Endothelial cell (in vitro differentiated cells): ENCODE measurements around the gene LDLRAD2. TPM values are rescaled to one million over a fixed set of nuclear protein-coding genes. Genes with fewer than 3 reads are reported as not detected.

Source experiments
- DNase-seq: peaks from one replicate; pipeline ENCODE4 v3.0.0; 2021; ENCODE audit warnings: low spot score
- H3K27ac Mint-ChIP-seq: one replicate; pipeline ENCODE4 v1.8.0; 2021; ENCODE audit warnings: mixed read lengths, inconsistent platforms; ENCODE audit not compliant: unreplicated experiment
- H3K27me3 Mint-ChIP-seq: one replicate; pipeline ENCODE4 v1.8.0; 2021; ENCODE audit warnings: mild to moderate bottlenecking, moderate library complexity, mixed read lengths, inconsistent platforms; ENCODE audit not compliant: unreplicated experiment
- H3K36me3 Mint-ChIP-seq: one replicate; pipeline ENCODE4 v1.8.0; 2021; ENCODE audit warnings: mild to moderate bottlenecking, low read depth, mixed read lengths, inconsistent platforms; ENCODE audit not compliant: unreplicated experiment
- H3K4me1 Mint-ChIP-seq: one replicate; pipeline ENCODE4 v1.8.0; 2021; ENCODE audit warnings: mild to moderate bottlenecking, mixed read lengths, inconsistent platforms; ENCODE audit not compliant: unreplicated experiment
- H3K4me3 Mint-ChIP-seq: one replicate; pipeline ENCODE4 v1.8.0; 2021; ENCODE audit warnings: mild to moderate bottlenecking, mixed read lengths, inconsistent platforms; ENCODE audit not compliant: unreplicated experiment
- H3K9me3 Mint-ChIP-seq: one replicate; pipeline ENCODE4 v1.8.0; 2021; ENCODE audit warnings: mixed read lengths, inconsistent platforms; ENCODE audit not compliant: unreplicated experiment
- CTCF ChIP-seq: fragments of 200-600 bp; sonication (generic); IDR thresholded peaks from one replicate; pipeline ENCODE4 v1.5.0; 2021; ENCODE audit warnings: antibody characterized with exemption; ENCODE audit not compliant: unreplicated experiment
- total RNA-seq: library from RNA; stranded (reverse); fragmentation: NEBNext Ultra II Directional; extraction: Animal tissue kit (Norgen Biotek cat#: 25700); gene quantifications from one replicate; pipeline ENCODE4 v1.2.1, GENCODE V29; 2021; ENCODE audit not compliant: unreplicated experiment

Gene LDLRAD2
- total RNA-seq, 1 donor from 2014 or later = 1.3 TPM

- no peaks in the 10 kb centered on the region for H3K9me3 Mint-ChIP-seq
- H3K4me1 Mint-ChIP-seq = peaks cover 3% of the 10 kb centered on the region
- H3K36me3 Mint-ChIP-seq = peaks cover 27% of the 10 kb centered on the region
- H3K27me3 Mint-ChIP-seq = peaks cover 9% of the 10 kb centered on the region
- H3K27ac Mint-ChIP-seq = peak overlapping the region; percentile 67
- no peak for DNase-seq
- TF ChIP-seq CTCF = no peak
- H3K4me3 Mint-ChIP-seq = peak overlapping the region; percentile 82
These were observed 15.1 kb downstream of the LDLRAD2 start for GRCh38 chr1:21827141-21827679.

GRCh38 chr1:21828075-21828474, 16.0 kb downstream of the LDLRAD2 start:
- no peaks in the 10 kb centered on the region for H3K9me3 Mint-ChIP-seq
- peaks cover 3% of the 10 kb centered on the region for H3K4me1 Mint-ChIP-seq
- DNase-seq = no peak
- peaks cover 7% of the 10 kb centered on the region for H3K27me3 Mint-ChIP-seq
- TF ChIP-seq CTCF = no peak
- H3K27ac Mint-ChIP-seq = no peak overlapping the region
- peak overlapping the region; percentile 59 for H3K4me3 Mint-ChIP-seq
- H3K36me3 Mint-ChIP-seq = peaks cover 34% of the 10 kb centered on the region

- Mint-ChIP-seq H3K27ac (peak overlapping the region; percentile 57), H3K9me3 (no peaks in the 10 kb centered on the region), H3K4me3 (peak overlapping the region; percentile 59), H3K36me3 (peaks cover 33% of the 10 kb centered on the region), H3K4me1 (peaks cover 1% of the 10 kb centered on the region), H3K27me3 (peaks cover 8% of the 10 kb centered on the region)
- TF ChIP-seq CTCF = no peak
- no peak for DNase-seq
These were observed 16.6 kb downstream of the LDLRAD2 start for GRCh38 chr1:21828506-21829210.

GRCh38 chr1:21829294-21829693, 17.2 kb downstream of the LDLRAD2 start:
- Mint-ChIP-seq H3K36me3 (peaks cover 38% of the 10 kb centered on the region), H3K4me3 (no peak overlapping the region), H3K27ac (no peak overlapping the region), H3K27me3 (peaks cover 10% of the 10 kb centered on the region), H3K9me3 (no peaks in the 10 kb centered on the region), H3K4me1 (no peaks in the 10 kb centered on the region)
- no peak for DNase-seq
- no peak for TF ChIP-seq CTCF

- H3K27me3 Mint-ChIP-seq = peaks cover 20% of the 10 kb centered on the region
- no peak for TF ChIP-seq CTCF
- no peaks in the 10 kb centered on the region for H3K4me1 Mint-ChIP-seq
- DNase-seq = no peak
- peaks cover 51% of the 10 kb centered on the region for H3K36me3 Mint-ChIP-seq
- no peaks in the 10 kb centered on the region for H3K9me3 Mint-ChIP-seq
- H3K4me3 Mint-ChIP-seq = no peak overlapping the region
- no peak overlapping the region for H3K27ac Mint-ChIP-seq
These were observed 18.9 kb downstream of the LDLRAD2 start for GRCh38 chr1:21830792-21831453.
